Measurements from ENCODE around the gene RFESD.

The RFESD gene

DNA sequence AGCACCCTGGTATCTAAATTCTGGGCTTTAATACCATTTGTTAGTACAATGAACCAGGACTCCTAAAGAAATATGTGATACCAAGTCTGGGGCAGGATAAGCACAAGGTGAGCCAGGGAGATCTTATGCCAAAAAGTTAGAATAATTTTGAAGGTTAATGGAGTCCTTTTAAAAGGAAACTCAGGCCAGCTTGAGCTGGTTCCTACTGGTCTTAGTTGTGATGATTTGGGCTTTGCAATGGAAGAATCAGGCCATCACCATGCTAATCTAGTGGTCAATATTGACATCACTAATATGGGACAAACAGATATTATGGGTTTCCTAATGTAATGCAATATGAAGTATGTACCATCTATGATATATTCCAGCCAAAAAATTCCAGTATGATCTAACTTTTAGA lies 43.8 kb downstream of the RFESD start:
- Histone ChIP-seq H3K9ac (ENCODE audit: low read length) (no peak overlapping the region), H3K4me2 (ENCODE audit: low read length, poor library complexity, severe bottlenecking) (no peak overlapping the region), H2AK5ac (ENCODE audit: low read length, severe bottlenecking) (no peak overlapping the region)

DNA sequence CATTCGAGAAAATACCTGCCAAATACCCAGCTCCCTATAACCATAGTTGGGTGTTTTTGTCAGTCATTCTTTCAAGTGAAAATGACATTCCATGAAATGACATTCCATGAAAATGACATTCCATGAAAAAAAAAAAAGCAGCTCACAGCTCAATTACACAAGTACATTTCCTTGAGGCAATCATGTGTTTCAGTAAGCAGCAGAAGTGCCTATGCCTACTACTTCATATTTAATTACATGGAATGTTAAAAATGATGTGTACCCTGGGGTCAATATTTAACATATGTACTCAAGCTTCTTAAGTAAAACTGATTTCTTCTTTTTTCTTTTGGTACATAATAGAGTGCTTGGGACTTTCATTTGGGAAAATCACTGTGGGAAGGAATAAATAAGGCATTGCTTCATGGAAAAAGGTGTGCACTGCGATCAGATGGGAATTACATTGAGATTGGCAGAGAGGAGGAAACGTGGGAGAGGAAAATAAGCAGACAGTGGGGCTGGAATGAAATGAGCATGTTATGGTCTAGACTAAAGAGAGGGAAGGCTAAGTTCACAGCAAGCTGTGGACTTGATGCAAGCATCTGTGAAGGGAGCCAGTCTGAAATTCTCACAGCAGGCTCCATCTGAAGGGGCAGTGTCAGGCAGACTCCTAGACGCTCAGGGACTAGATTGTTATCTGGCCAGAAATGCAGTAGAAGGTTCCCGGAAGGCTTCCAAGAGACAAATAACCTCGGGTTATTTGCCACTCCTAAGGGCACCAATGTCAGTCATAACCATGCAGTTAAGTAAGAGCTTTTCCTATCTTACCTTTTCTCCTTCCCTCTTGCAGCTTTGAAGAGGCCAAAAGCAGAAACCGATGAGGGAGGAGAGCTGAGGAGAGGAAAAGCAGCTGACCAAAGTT lies 51.5 kb downstream of the RFESD start:
- no peak overlapping the region for H3K4ac ChIP-seq (ENCODE audit: low read depth in 1 of 2, low read length in 2 of 2)
- H4K8ac ChIP-seq (ENCODE audit: low read length), result no peak overlapping the region
- WGBS, result 50% methylated on average over 6 of the region's 7 CpGs
- H3K23ac ChIP-seq (ENCODE audit: low read length in 2 of 2), result no peak overlapping the region
- no peak overlapping the region for H3K9ac ChIP-seq (ENCODE audit: low read length)
- H3K27ac ChIP-seq (ENCODE audit: low read length, poor library complexity, severe bottlenecking), result peak overlapping the region; percentile 78
- H3K14ac ChIP-seq (ENCODE audit: low read length in 2 of 2), result no peak overlapping the region
- no peak overlapping the region for H4K91ac ChIP-seq (ENCODE audit: low read length)
- no peak overlapping the region for H2BK5ac ChIP-seq (ENCODE audit: low read depth, low read length, poor library complexity, severe bottlenecking)
- H3K4me1 ChIP-seq (ENCODE audit: control insufficient read depth, insufficient read depth, low read depth, low read length), result peaks cover 1% of the 10 kb centered on the region
- no peak overlapping the region for H3K18ac ChIP-seq (ENCODE audit: low read depth in 1 of 2, low read length in 2 of 2)
- H2AK5ac ChIP-seq (ENCODE audit: low read length, severe bottlenecking), result no peak overlapping the region
- no peak overlapping the region for H3K4me3 ChIP-seq (ENCODE audit: insufficient read depth in 1 of 2, low read depth in 1 of 2, low read length in 2 of 2)
- H3K27me3 ChIP-seq (ENCODE audit: control insufficient read depth in 1 of 2, insufficient read depth in 1 of 2, low read length in 2 of 2), result no peaks in the 10 kb centered on the region
- H2AFZ ChIP-seq (ENCODE audit: low read depth, low read length), result no peak overlapping the region
- H3K4me2 ChIP-seq (ENCODE audit: low read length, poor library complexity, severe bottlenecking), result no peak overlapping the region
- H2BK12ac ChIP-seq (ENCODE audit: low read length in 2 of 2), result no peak overlapping the region
- DNase-seq, result peak; percentile 33
- H3K36me3 ChIP-seq (ENCODE audit: control insufficient read depth in 1 of 2, insufficient read depth in 2 of 2, low read depth in 1 of 2, low read length in 2 of 2), result no peaks in the 10 kb centered on the region
- H2BK120ac ChIP-seq (ENCODE audit: low read depth, low read length), result no peak overlapping the region
- H3K9me3 ChIP-seq (ENCODE audit: control insufficient read depth, low read length), result no peaks in the 10 kb centered on the region
- H3K79me1 ChIP-seq (replicated peaks; ENCODE audit: low read length, poor library complexity, severe bottlenecking), result no peaks in the 10 kb centered on the region
- H2BK15ac ChIP-seq (ENCODE audit: low read depth, poor library complexity, severe bottlenecking), result no peak overlapping the region

More for the DNA sequence above, 43.8 kb downstream of the RFESD start:
- Histone ChIP-seq H3K18ac (ENCODE audit: low read depth in 1 of 2, low read length in 2 of 2) (no peak overlapping the region), H3K23ac (ENCODE audit: low read length in 2 of 2) (no peak overlapping the region), H3K36me3 (ENCODE audit: control insufficient read depth in 1 of 2, insufficient read depth in 2 of 2, low read depth in 1 of 2, low read length in 2 of 2) (no peaks in the 10 kb centered on the region), H3K14ac (ENCODE audit: low read length in 2 of 2) (no peak overlapping the region), H2BK12ac (ENCODE audit: low read length in 2 of 2) (no peak overlapping the region), H3K4ac (ENCODE audit: low read depth in 1 of 2, low read length in 2 of 2) (no peak overlapping the region), H3K79me1 (replicated peaks; ENCODE audit: low read length, poor library complexity, severe bottlenecking) (no peaks in the 10 kb centered on the region), H3K4me3 (ENCODE audit: insufficient read depth in 1 of 2, low read depth in 1 of 2, low read length in 2 of 2) (no peak overlapping the region), H4K91ac (ENCODE audit: low read length) (no peak overlapping the region), H4K8ac (ENCODE audit: low read length) (no peak overlapping the region), H2BK15ac (ENCODE audit: low read depth, poor library complexity, severe bottlenecking) (no peak overlapping the region), H2BK5ac (ENCODE audit: low read depth, low read length, poor library complexity, severe bottlenecking) (no peak overlapping the region), H3K4me1 (ENCODE audit: control insufficient read depth, insufficient read depth, low read depth, low read length) (no peaks in the 10 kb centered on the region), H3K27ac (ENCODE audit: low read length, poor library complexity, severe bottlenecking) (no peak overlapping the region), H2AFZ (ENCODE audit: low read depth, low read length) (no peak overlapping the region), H2BK120ac (ENCODE audit: low read depth, low read length) (no peak overlapping the region), H3K27me3 (ENCODE audit: control insufficient read depth in 1 of 2, insufficient read depth in 1 of 2, low read length in 2 of 2) (no peaks in the 10 kb centered on the region), H3K9me3 (ENCODE audit: control insufficient read depth, low read length) (no peaks in the 10 kb centered on the region)
- DNase-seq, result no peak

DNA sequence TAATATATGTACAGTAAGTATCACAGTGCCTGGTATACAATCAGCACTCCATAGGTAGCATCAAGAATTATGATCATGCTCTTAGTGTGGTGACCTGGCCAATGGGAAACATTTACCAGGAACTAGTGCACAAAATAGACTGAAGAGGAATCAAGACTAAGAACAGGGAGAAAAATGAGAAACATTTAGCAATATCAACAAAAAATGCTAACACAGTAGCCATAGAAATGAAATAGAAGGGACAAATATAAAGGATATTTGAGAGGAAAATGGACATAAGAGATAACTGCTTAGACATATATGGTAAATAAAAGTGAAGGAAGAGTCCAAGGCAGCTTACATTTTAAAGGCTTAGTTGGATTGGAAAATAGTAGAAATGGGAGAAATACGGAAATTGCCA lies 52.8 kb downstream of the RFESD start:
- Histone ChIP-seq H3K4me3 (ENCODE audit: insufficient read depth in 1 of 2, low read depth in 1 of 2, low read length in 2 of 2) (no peak overlapping the region), H3K9ac (ENCODE audit: low read length) (no peak overlapping the region), H3K18ac (ENCODE audit: low read depth in 1 of 2, low read length in 2 of 2) (no peak overlapping the region), H3K4me1 (ENCODE audit: control insufficient read depth, insufficient read depth, low read depth, low read length) (peaks cover 1% of the 10 kb centered on the region), H3K79me1 (replicated peaks; ENCODE audit: low read length, poor library complexity, severe bottlenecking) (no peaks in the 10 kb centered on the region), H3K27me3 (ENCODE audit: control insufficient read depth in 1 of 2, insufficient read depth in 1 of 2, low read length in 2 of 2) (no peaks in the 10 kb centered on the region), H2AK5ac (ENCODE audit: low read length, severe bottlenecking) (no peak overlapping the region), H4K91ac (ENCODE audit: low read length) (no peak overlapping the region), H3K23ac (ENCODE audit: low read length in 2 of 2) (no peak overlapping the region), H4K8ac (ENCODE audit: low read length) (no peak overlapping the region), H3K27ac (ENCODE audit: low read length, poor library complexity, severe bottlenecking) (no peak overlapping the region), H3K36me3 (ENCODE audit: control insufficient read depth in 1 of 2, insufficient read depth in 2 of 2, low read depth in 1 of 2, low read length in 2 of 2) (no peaks in the 10 kb centered on the region), H3K14ac (ENCODE audit: low read length in 2 of 2) (no peak overlapping the region), H3K9me3 (ENCODE audit: control insufficient read depth, low read length) (no peaks in the 10 kb centered on the region), H2AFZ (ENCODE audit: low read depth, low read length) (no peak overlapping the region), H3K4me2 (ENCODE audit: low read length, poor library complexity, severe bottlenecking) (no peak overlapping the region), H2BK5ac (ENCODE audit: low read depth, low read length, poor library complexity, severe bottlenecking) (no peak overlapping the region), H2BK12ac (ENCODE audit: low read length in 2 of 2) (no peak overlapping the region), H2BK15ac (ENCODE audit: low read depth, poor library complexity, severe bottlenecking) (no peak overlapping the region), H3K4ac (ENCODE audit: low read depth in 1 of 2, low read length in 2 of 2) (no peak overlapping the region), H2BK120ac (ENCODE audit: low read depth, low read length) (no peak overlapping the region)
- WGBS, result 100% methylated on average over 1 of the region's 1 CpG
- no peak for DNase-seq

DNA sequence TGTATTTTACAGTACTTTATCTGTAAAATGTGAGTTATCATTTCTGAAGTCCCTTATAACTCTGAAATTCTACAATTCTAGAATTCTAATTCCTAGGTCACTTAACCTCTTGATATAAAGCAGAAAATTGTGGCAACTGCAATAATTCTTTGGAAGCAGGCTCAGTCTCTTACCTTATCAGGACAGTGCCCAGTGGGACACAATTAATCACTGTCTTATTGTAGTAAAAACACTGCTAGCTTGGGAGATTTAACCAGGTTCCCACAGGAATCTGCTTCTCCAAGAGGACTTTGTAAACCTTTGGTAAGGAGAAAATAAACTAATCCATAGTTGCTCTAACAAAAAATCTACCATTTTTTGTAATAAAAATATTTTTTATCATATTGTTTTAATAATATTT lies 54.5 kb downstream of the RFESD start:
- Histone ChIP-seq H2BK120ac (ENCODE audit: low read depth, low read length) (no peak overlapping the region), H3K14ac (ENCODE audit: low read length in 2 of 2) (no peak overlapping the region), H3K9me3 (ENCODE audit: control insufficient read depth, low read length) (no peaks in the 10 kb centered on the region), H3K9ac (ENCODE audit: low read length) (no peak overlapping the region), H3K27me3 (ENCODE audit: control insufficient read depth in 1 of 2, insufficient read depth in 1 of 2, low read length in 2 of 2) (no peaks in the 10 kb centered on the region), H2BK15ac (ENCODE audit: low read depth, poor library complexity, severe bottlenecking) (no peak overlapping the region), H2BK5ac (ENCODE audit: low read depth, low read length, poor library complexity, severe bottlenecking) (no peak overlapping the region), H4K8ac (ENCODE audit: low read length) (no peak overlapping the region), H2AFZ (ENCODE audit: low read depth, low read length) (no peak overlapping the region), H2BK12ac (ENCODE audit: low read length in 2 of 2) (no peak overlapping the region), H2AK5ac (ENCODE audit: low read length, severe bottlenecking) (no peak overlapping the region), H3K27ac (ENCODE audit: low read length, poor library complexity, severe bottlenecking) (no peak overlapping the region), H3K4me3 (ENCODE audit: insufficient read depth in 1 of 2, low read depth in 1 of 2, low read length in 2 of 2) (no peak overlapping the region), H3K18ac (ENCODE audit: low read depth in 1 of 2, low read length in 2 of 2) (no peak overlapping the region), H3K4me1 (ENCODE audit: control insufficient read depth, insufficient read depth, low read depth, low read length) (peaks cover 1% of the 10 kb centered on the region), H3K79me1 (replicated peaks; ENCODE audit: low read length, poor library complexity, severe bottlenecking) (no peaks in the 10 kb centered on the region), H3K4ac (ENCODE audit: low read depth in 1 of 2, low read length in 2 of 2) (no peak overlapping the region), H3K4me2 (ENCODE audit: low read length, poor library complexity, severe bottlenecking) (no peak overlapping the region), H4K91ac (ENCODE audit: low read length) (no peak overlapping the region), H3K23ac (ENCODE audit: low read length in 2 of 2) (no peak overlapping the region), H3K36me3 (ENCODE audit: control insufficient read depth in 1 of 2, insufficient read depth in 2 of 2, low read depth in 1 of 2, low read length in 2 of 2) (no peaks in the 10 kb centered on the region)
- no peak for DNase-seq

Measured in mesenchymal stem cell (in vitro differentiated cells and primary cell).